Activated T-cell treated with anti-CD3 and anti-CD28 coated beads, Interleukin-2, amount 50 U/mL, for 72 hours (primary cell): ENCODE data around the gene AICDA. TPM values are rescaled to one million over a fixed set of nuclear protein-coding genes. Genes with fewer than 3 reads are reported as not detected.

ENCODE experiments used
- ATAC-seq, 2 donors: fragments of 150-1000 bp; cut with Tn5 transposase; replicated peaks in 1 of 2; 2 replicates each; pipeline ENCODE4 v1.10.0; 2021; ENCODE audit warnings: moderate library complexity in 2 of 2, mild to moderate bottlenecking in 1 of 2
- DNase-seq, 2 donors: peaks; one replicate each; pipeline ENCODE4 v3.0.0; 2021 to 2022; ENCODE audit warnings: mixed read lengths in 1 of 2
- H3K27ac Mint-ChIP-seq: one replicate; pipeline ENCODE4 v1.8.0; 2022; ENCODE audit warnings: mild to moderate bottlenecking, moderate library complexity, mixed read lengths
- H3K27me3 Mint-ChIP-seq: one replicate; pipeline ENCODE4 v1.8.0; 2022; ENCODE audit warnings: low read depth, mixed read lengths
- H3K36me3 Mint-ChIP-seq, 2 donors: one replicate each; pipeline ENCODE4 v1.8.0; 2022; ENCODE audit warnings: mixed read lengths in 2 of 2, mild to moderate bottlenecking in 1 of 2; ENCODE audit not compliant: insufficient read depth in 2 of 2
- H3K4me1 Mint-ChIP-seq: one replicate; pipeline ENCODE4 v1.8.0; 2022; ENCODE audit warnings: low read depth, mixed read lengths
- H3K4me3 Mint-ChIP-seq, 2 donors: one replicate each; pipeline ENCODE4 v1.8.0; 2022; ENCODE audit warnings: mild to moderate bottlenecking in 2 of 2, mixed read lengths in 2 of 2, moderate library complexity in 2 of 2
- H3K9me3 Mint-ChIP-seq, 2 donors: one replicate each; pipeline ENCODE4 v1.8.0; 2022; ENCODE audit warnings: mixed read lengths in 2 of 2
- total RNA-seq, 2 donors: library from RNA; stranded (reverse); gene quantifications; one replicate each; pipeline ENCODE4 v1.2.3, GENCODE V29; 2022

The AICDA gene
- total RNA-seq, 2 donors from 2014 or later: not detected

- peaks cover 0 to 2% of the 10 kb centered on the region in 2 donors for H3K36me3 Mint-ChIP-seq
- no peak for DNase-seq
- H3K4me1 Mint-ChIP-seq: no peaks in the 10 kb centered on the region
- ATAC-seq: no peak
- no peak overlapping the region for H3K27ac Mint-ChIP-seq
- H3K9me3 Mint-ChIP-seq: peaks cover 0 to 4% of the 10 kb centered on the region in 2 donors
- H3K27me3 Mint-ChIP-seq: no peaks in the 10 kb centered on the region
- H3K4me3 Mint-ChIP-seq: no peak overlapping the region
Observed at GRCh38 chr12:8563356-8563755, 49.3 kb downstream of the AICDA start.

- peaks cover 0 to 4% of the 10 kb centered on the region in 2 donors for H3K9me3 Mint-ChIP-seq
- H3K4me3 Mint-ChIP-seq: no peak overlapping the region
- ATAC-seq (no peak), DNase-seq (no peak)
- H3K4me1 Mint-ChIP-seq: no peaks in the 10 kb centered on the region
- H3K36me3 Mint-ChIP-seq: peaks cover 0 to 2% of the 10 kb centered on the region in 2 donors
- H3K27me3 Mint-ChIP-seq: no peaks in the 10 kb centered on the region
- H3K27ac Mint-ChIP-seq: no peak overlapping the region
Observed at GRCh38 chr12:8562310-8562709, 50.3 kb downstream of the AICDA start.

- no peak for ATAC-seq
- H3K36me3 Mint-ChIP-seq: peaks cover 0 to 2% of the 10 kb centered on the region in 2 donors
- H3K4me1 Mint-ChIP-seq: peaks cover 6% of the 10 kb centered on the region
- no peak for DNase-seq
- H3K9me3 Mint-ChIP-seq: peaks cover 0 to 2% of the 10 kb centered on the region in 2 donors
- no peaks in the 10 kb centered on the region for H3K27me3 Mint-ChIP-seq
- no peak overlapping the region for H3K4me3 Mint-ChIP-seq
- H3K27ac Mint-ChIP-seq: no peak overlapping the region
Observed at GRCh38 chr12:8561011-8561410, 51.6 kb downstream of the AICDA start.

- no peak overlapping the region for H3K4me3 Mint-ChIP-seq
- peaks cover 0 to 2% of the 10 kb centered on the region in 2 donors for H3K36me3 Mint-ChIP-seq
- DNase-seq (no peak), ATAC-seq (no peak)
- H3K9me3 Mint-ChIP-seq: peaks cover 0 to 2% of the 10 kb centered on the region in 2 donors
- H3K4me1 Mint-ChIP-seq: peaks cover 6% of the 10 kb centered on the region
- H3K27me3 Mint-ChIP-seq: no peaks in the 10 kb centered on the region
- H3K27ac Mint-ChIP-seq: no peak overlapping the region
Observed at GRCh38 chr12:8559676-8560075, 53.0 kb downstream of the AICDA start.

GRCh38 chr12:8556531-8557097 is 56.0 kb downstream of the AICDA start:
- Mint-ChIP-seq H3K27ac (peak overlapping the region; percentile 12), H3K4me3 (no peak overlapping the region), H3K4me1 (peaks cover 6% of the 10 kb centered on the region), H3K9me3 (no peaks in the 10 kb centered on the region), H3K36me3 (no peaks in the 10 kb centered on the region), H3K27me3 (peaks cover 7% of the 10 kb centered on the region)
- peak in 1 of 2 donors; percentile 4 for DNase-seq
- ATAC-seq: peak; percentile 53 to 76

GRCh38 chr12:8554451-8555195 is 58.0 kb downstream of the AICDA start:
- peaks cover 8% of the 10 kb centered on the region for H3K27me3 Mint-ChIP-seq
- peaks cover 6% of the 10 kb centered on the region for H3K4me1 Mint-ChIP-seq
- no peak for ATAC-seq
- H3K9me3 Mint-ChIP-seq: no peaks in the 10 kb centered on the region
- H3K36me3 Mint-ChIP-seq: no peaks in the 10 kb centered on the region
- H3K27ac Mint-ChIP-seq: no peak overlapping the region
- no peak overlapping the region for H3K4me3 Mint-ChIP-seq
- no peak for DNase-seq

GRCh38 chr12:8553088-8553627 is 59.5 kb downstream of the AICDA start:
- no peak overlapping the region for H3K27ac Mint-ChIP-seq
- DNase-seq (no peak), ATAC-seq (no peak)
- peaks cover 13% of the 10 kb centered on the region for H3K27me3 Mint-ChIP-seq
- H3K9me3 Mint-ChIP-seq: no peaks in the 10 kb centered on the region
- H3K36me3 Mint-ChIP-seq: no peaks in the 10 kb centered on the region
- H3K4me1 Mint-ChIP-seq: peaks cover 6% of the 10 kb centered on the region
- H3K4me3 Mint-ChIP-seq: no peak overlapping the region

Other genes with a start within 250 kb of the AICDA start
- gene CLEC6A, start 156.9 kb downstream of the AICDA start, total RNA-seq: not detected
- gene CLEC4D, start 99.4 kb downstream of the AICDA start, total RNA-seq: not detected
- gene CLEC4E, start 72.0 kb downstream of the AICDA start, total RNA-seq: not detected
- not detected for gene MFAP5, start 50.0 kb upstream of the AICDA start, total RNA-seq
- gene RIMKLB, start 85.1 kb upstream of the AICDA start, total RNA-seq: 1 to 10 TPM; 2.5 to 3.1 TPM
- gene A2ML1, start 209.8 kb upstream of the AICDA start, total RNA-seq: not detected